C1 segment of cervical spinal cord (tissue), 14 donors: ENCODE data around the gene CKLF.
A peak's percentile ranks its signal among the peaks of the same experiment; 100 is the strongest.
"Not testable (repeated sequence)": the region's sequence is repeated elsewhere in the genome, so short reads cannot be mapped to it uniquely, and the experiment has no call there.

ENCODE experiments used
- DNase-seq, 14 donors: peaks; one replicate each; lab custom pipeline; 2025; lab: John Stamatoyannopoulos, UW

CKLF gene

DNA sequence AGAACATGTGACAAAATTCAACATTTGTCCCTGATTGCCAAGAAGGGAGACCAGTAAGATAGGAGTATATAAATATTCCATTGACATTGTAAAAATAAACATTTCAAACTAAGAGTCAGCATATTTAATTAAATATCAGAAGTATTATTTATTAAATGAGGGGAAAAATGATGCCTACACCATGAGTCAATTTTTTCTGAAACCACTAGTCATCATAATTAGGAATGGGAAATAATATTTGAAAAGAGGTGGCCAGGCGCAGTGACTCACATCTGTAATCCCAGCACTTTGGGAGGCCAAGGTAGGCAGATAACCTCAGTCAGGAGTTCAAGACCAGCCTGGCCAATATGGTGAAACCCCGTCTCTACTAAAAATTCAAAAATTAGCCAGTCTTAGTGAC, 16.0 kb downstream of the CKLF start:
- DNase-seq: no peak

DNA sequence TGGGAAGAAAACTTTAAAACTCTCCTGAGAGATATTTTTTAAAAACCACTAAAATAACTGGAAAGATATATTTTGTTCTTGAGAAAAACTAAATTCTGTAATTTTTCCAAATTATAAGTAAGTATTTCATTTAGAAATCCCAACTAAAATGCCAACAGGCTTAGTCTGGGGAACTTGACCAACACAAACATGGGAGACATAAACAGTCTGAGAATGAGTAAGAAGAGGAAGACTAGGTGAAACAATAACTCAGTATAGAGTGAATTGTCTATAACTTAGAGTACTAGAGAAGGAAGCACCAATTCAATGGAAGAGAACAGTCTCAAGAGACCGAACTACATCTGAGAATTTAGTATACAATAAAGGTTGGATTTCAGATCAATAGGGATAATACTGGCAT, 16.8 kb downstream of the CKLF start:
- DNase-seq: no peak

DNA sequence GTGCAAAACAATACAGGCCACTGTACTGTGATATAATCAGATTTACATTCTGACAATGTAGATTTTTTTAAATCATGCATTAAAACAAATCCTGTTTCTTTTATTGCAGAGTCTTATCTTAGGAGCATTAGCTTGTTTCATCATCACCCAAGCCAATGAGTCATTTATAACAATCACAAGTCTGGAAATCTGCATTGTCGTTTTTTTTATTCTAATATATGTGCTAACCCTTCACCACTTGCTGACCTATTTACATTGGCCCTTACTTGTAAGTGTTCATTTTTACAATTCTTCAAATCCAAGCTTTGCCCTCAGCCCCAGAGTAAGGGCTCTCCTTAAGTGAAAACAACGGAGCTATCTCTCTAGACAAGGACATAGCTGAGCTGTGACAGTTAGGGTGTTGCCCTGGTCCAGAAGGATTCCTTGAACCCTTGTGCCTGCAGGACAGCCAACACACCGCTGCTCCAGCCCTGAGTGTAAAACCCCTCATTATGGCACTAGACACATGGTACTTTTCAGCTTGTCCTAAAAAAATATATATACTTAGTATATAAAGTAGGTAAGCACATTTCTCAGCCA, 17.5 kb downstream of the CKLF start:
- DNase-seq: no peak

DNA sequence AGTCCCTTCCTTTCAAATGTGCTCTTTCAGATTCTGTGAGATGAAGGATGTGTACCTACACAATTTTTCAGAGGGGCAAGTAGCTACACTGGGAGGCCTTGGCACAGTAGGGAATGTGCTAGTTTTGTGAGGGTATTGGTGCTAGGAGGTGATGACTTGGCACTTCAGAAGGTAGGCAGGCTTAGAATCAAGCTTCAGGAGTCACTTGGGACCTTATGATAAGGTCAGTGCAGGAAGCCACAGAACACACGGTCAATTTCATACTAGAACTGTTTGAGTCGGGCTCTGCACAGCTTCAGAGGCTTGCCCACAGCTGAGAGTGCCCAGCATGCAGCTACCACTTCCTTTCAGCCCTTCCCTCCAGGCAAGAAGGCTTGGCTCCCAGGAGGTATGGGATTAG, 20.0 kb downstream of the CKLF start:
- no peak for DNase-seq

DNA sequence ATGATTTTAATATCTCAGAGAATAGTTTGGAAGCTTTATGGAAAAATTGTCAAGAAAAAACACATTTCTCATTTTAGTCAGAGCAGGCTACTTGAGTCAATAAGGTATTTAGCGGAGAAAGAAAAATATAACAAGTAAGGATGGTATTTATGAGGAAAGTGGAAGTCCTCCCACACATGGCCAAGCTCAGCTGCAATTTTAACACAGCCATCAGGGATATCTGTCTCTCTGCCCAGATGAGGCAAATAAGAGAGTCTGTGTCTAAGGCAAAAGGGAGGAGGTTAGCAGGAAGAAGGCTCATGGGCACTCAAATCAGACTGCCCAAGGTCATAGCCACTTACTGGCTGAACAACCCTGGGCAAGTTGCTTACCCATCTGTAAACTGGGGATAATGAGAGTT, 21.7 kb downstream of the CKLF start:
- DNase-seq: no peak

DNA sequence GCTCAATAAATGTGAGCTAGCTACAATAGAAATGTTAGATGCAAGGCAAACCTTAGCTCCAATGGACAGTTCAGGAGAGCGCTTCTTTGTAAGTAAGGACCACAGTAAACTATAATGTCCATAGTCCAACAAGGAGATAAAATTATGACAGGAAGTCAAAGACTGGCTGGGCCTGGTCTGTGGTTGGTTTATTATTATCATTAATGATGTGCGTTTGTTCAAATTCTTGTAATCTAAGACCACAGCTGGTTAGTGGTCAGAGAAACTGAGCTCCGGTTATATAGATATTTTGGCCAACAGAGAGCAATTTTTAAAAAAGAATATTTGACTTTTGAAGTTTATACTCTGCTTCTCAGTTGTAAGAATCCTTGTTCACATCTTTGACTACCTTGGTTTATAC, 22.2 kb downstream of the CKLF start:
- DNase-seq: no peak

DNA sequence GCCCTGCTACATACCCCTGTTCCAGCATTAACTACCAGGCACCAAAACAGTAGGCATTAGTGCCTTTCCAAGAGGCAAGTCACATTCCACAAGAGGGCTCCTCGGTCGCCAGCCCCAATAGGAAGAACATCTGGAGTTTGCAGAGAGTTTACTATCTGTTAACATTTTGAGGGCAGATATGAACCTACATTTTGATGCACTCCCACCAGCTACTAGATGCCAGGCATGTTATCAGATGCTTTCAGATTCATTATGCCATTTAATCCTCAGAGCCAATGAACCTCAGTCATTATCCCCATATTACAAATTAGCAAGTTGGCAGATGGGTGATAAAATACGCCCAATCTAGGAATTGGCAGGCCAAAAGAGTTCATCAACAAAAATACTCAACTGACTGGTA, 22.7 kb downstream of the CKLF start:
- no peak for DNase-seq

DNA sequence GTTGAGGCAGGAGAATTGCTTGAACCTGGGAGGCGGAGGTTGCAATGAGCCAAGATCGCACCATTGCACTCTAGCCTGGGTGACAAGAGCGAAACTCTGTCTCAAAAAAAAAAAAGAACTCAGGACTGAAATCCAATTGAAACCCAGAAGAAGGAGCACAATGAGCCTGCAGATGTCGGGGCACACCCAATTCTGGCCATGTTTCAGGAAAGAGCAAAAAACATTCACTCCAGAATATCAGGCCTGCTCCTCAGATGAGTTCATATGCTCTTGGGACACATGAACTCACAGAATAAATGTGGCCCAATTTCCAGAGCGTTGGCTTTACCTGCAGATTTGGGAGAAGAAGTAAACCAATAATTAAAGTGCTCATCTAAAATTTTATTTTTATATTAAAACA, 23.9 kb downstream of the CKLF start:
- DNase-seq: no peak

DNA sequence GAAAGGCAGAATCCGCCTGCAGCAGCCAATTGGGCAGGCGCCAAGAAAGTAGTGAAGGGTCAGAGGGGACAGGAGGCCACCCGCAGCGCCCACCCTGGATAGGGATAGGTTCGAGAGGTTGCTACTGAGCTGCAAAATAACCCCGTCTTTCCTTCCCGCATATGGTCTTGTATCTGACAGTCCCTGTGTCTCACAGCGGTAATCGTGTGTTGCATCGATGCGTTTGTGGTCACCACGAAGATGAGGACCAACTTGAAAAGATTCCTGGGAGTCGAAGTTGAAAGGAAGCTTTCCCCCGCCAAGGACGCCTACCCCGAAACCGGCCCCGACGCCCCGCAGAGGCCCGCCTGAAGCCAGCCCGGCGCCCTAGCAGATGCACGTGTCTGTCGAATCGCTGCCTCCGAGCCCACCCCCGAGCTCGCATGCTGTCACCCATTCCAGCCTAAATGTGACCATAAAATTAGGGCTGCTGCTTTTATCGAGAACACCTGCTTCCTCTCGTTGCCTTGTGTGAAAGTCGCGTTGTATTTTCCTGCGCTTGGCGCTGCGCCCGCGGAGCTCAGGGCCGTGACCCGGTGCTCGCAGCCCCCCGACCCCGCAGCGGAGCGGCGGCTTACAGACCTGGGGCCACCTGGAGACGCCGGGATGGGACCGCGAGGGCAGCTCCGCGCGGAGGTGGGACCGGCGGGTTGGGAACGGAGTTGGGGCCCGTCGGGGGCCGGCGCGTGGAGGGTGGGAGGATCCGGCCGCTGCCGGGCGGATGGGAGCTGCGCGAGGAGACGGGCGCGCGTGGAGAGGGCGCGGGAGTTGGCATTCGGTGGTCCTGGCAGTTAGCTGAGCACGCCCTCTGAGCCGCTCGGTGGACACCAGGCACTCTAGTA, 26.5 kb downstream of the CKLF start, which contains the start of gene CMTM2:
TSS of gene CMTM2 (plus strand) at position 813 of the 881 bp plus-strand sequence. CDS start 145 bp downstream, outside the sequence.
- no peak for DNase-seq

DNA sequence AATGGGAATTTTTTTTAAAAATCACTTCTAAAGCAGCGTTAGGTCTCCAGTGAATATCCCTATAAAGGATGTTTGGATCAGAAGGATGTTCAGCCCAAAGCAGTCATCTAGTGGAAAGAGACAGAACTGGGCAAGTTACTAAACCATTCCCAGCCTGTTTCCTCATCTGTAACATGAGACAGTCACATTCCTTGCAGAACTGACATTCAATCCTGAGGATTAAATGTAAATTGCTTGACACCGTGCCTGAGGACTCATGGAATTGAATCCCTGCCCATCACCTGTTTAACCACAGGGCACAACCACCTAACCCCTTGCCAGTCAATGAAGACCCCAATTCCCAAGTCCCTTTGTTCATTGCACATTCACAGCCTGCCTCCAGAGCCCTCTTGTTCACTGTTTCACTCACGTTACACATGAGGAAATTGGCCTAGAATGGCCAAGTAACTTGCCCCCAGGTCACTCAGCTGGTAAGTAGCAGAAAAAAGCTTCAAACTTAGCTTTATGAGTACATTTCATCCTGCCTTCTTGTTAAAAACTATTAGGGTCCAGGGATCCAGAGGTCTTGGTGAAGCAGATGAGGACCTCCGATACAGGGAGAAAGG, 28.3 kb downstream of the CKLF start:
- DNase-seq: no peak

DNA sequence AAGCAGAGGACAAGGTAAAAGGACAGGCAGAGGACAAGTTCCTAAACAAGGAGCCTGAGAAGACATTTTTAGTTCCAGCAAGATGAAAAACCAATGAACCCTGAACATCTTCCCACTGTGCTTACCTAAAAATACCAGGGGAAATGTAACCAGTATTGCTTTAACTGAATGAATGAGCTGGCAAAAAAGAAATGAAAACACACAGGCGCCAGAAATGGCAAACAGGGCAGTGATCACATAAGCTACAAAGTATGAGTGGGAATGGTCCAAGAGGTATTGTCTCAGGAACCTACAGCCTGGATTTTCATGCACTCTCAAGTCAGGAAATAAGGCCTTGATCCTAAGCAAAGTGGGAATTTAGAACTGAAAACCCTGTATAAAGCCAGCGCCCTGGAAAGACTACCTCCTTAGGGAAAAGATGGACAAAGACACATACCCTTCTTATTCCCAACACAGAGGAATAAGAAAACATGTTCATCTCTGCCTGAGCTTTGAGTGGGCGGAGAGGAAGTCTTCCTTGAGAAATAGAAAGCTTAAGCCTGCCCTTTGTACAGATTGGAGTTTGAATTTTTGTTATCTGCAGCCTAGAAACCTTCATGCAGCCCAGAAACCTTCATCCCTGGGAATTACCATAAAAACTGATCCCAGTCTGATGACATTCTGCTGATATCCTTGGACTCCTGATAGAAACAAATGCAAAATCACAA, 29.0 kb downstream of the CKLF start:
- no peak for DNase-seq

DNA sequence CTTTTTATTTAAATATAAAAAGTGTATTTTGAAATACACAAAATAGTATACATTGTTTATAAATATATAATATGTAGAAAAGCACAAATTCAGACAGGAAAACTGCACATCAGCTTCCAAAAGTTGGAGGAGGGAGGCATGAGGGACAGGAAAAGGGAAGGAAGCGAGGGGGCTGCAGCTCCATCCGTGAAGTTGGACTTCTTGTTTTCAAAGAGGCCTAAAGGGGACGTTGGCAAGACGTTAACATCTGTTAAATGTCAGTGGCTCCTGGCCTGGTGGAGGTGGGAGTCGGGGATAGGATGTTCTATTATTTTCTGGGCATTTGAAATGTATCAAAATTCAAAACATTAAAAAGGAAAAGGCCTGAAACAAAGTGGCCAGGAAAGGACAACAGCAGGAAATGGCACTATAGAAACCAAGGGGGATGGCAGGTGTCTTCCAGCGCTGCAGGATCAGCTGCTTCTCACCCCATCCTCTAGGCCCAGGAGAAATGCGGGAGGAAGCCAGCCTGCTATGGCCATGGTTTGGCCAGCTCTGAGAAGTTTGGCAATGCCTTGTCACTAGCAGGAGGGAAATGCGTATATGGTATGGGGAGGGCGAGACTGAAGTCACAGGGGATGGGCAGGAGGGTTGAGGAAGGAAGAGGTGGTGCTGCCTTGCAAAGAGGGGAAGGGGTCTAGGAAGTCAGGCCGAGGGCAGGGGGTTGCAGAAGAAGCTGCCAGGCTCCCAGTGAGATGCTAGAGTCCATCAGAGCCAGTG, 33.3 kb downstream of the CKLF start:
- peak in 4 of 14 donors; percentile 8 to 33 (median 13) for DNase-seq

DNA sequence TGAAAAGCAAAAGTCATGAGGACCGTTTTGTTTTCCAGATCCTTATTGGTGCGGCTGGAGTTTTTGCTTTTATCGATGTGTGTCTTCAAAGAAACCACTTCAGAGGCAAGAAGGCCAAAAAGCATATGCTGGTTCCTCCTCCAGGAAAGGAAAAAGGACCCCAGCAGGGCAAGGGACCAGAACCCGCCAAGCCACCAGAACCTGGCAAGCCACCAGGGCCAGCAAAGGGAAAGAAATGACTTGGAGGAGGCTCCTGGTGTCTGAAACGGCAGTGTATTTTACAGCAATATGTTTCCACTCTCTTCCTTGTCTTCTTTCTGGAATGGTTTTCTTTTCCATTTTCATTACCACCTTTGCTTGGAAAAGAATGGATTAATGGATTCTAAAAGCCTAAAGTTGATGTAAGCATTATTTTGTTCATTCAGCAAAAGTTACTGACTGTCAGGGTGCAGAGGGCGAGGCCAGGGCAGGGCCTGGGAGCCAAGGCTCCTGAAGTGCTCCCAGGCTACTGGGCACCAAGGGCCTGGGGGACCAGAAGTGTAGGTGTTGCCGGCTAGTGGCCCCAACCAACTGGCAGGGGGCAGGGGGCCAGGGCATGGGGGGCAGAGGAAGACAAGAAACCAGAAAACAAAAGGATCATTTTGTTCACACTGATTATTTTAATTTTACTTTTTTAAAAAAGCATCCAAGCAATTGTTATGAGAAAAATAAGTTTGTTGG, 35.7 kb downstream of the CKLF start:
- no peak for DNase-seq

DNA sequence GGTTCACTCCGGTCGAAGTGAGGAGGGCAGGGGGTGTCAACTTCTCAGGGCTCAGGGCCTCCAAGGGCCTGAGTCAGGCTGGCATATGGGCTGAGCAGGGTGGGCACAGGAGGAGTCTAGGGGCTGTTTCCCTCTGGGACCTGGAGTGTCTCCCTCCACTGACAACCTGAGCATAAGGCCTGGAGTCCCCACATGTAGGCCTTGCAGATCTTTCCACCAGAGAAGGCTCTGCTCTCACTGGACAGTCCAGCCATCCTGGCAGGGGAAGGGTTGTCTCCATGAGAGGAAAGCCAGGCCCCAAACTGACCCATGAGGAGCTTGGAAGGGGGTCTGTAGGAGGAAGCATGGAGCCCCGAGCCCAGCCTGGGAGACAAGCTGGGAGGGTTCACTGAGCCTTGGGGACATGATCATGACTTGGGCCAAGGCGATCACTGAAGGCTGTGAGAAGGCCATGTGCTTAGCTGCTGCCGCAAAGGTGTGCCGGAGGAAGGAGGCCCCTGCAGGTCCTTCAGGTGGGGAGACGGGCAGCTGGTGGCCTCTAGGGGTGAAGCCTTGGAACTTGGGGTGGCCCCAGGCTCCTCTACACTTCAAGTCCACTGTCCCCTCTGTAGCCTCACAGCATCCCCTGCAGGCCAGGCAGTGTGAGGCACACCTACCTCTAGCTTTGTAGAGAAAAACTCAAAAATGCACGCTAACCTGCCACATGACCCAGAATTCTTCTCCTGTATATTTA, 36.8 kb downstream of the CKLF start:
- DNase-seq: peak in 4 of 14 donors; percentile 7 to 25 (median 17)

DNA sequence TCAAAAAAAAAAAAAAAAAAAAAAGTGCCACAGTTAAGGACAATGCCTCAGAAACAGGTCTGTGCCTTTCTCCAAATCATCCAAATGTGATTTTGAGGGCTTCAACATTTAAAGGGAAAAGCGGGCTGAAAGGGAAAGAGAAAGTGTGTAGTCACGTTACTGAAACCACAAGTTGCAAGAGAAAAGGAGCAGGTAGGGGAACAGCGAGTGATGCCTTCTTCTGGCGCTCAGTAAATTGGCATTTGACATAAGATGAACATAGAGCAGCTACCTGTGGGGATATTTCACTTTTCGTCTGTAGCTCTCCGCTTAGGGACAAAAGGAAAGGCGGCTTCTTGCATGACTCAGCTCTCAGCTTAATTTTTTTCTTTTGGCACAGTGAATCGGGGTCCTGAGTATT, 37.9 kb downstream of the CKLF start:
- no peak for DNase-seq

DNA sequence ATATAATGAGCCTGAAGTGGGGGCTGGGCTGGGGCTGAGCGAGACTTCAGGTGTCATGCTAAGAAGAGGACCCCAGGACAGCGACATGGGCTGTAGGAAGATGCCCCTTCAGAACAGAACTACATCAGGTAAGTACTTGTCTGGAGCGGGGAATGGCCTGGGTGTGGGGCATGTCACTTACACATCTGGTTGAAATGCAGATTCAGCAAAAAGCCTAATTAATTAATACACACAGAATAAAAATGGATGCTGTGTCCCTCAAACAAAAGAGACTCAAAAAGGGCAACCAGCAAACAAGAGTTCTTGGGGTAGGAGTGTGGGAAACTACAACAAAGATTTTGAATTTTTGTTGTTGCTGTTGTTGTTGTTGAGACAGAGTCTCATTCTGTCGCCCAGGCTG, 38.6 kb downstream of the CKLF start:
- DNase-seq: no peak

DNA sequence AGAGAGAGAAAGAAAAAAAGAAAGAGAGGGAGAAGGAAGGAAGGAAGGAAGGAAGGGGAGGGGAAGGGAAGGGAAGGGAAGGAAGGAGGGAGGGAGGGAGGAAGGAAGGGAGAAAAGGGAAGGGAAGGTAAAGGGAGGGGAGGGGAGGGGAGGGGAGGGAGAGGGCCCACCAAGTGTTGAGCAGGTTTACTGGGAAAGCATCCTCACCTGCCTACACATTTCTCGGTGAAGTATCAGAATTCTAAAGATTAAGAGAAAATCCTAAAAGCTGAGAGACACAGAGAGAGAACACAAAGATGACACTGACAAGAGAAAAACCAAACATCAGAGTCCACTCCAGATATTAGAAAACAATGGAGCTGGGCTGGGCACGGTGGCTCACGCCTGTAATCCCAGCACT, 39.9 kb downstream of the CKLF start:
- no peak for DNase-seq

DNA sequence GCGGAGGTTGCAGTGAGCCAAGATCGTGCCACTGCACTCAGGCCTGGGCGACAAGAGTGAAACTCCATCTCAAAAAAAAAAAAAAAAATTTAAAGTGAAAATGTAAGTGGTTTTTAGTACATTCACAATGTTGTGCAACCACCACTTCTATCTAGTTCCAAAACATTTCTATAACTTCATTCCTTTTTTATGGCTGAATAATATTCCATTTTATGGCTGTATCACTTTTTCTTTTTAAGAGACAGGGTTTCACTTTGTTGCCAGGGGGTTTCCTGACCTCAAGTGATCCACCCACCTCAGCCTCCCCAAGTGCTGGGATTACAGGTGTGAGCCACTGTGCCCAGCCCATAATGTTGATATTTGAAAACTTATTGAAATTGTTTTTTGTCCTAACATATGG, 40.4 kb downstream of the CKLF start:
- DNase-seq: no peak

DNA sequence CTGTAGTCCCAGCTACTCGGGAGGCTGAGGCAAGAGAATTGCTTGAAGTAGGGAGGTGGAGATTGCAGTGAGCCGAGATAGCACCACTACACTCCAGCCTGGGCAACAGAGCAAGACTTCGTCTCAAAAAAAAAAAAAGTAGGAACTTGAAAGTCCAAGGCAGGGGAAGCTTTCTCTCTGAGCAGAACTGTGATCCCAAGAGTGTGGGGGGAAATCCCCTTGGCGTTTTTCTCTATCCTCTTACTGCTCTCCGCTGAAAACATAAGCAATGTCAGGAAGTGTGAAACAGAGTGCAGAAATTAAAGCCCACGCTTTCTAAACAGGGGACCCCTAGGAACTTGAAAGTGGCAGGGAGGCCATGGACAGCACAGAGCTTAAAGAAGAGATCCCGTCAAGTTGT, 42.4 kb downstream of the CKLF start:
- no peak for DNase-seq

DNA sequence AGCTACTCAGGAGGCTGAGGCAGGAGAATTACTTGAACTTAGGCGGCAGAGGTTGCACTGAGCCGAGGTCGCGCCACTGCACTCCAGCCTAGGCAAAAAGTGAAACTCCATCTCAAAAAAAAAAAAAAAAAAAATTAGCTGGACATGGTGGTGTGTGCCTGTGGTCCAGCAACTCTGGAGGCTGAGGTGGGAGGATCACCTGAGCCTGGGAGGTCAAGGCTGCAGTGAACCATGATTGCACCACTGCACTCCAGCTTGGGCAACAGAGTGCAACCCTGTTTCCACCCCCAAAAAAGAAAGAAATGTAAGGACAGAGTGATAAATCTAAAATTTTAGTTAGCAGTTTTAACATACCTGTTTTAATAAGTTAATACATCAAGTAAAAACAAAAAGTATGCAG, 44.2 kb downstream of the CKLF start:
- DNase-seq: not testable (repeated sequence)
